ENCODE measurements around the gene ATG9A. TPM values are rescaled to one million over a fixed set of nuclear protein-coding genes. Genes with fewer than 3 reads are reported as not detected.

The ATG9A gene
- total RNA-seq, 1 experiment from 2014 or later = 27.1 TPM

DNA sequence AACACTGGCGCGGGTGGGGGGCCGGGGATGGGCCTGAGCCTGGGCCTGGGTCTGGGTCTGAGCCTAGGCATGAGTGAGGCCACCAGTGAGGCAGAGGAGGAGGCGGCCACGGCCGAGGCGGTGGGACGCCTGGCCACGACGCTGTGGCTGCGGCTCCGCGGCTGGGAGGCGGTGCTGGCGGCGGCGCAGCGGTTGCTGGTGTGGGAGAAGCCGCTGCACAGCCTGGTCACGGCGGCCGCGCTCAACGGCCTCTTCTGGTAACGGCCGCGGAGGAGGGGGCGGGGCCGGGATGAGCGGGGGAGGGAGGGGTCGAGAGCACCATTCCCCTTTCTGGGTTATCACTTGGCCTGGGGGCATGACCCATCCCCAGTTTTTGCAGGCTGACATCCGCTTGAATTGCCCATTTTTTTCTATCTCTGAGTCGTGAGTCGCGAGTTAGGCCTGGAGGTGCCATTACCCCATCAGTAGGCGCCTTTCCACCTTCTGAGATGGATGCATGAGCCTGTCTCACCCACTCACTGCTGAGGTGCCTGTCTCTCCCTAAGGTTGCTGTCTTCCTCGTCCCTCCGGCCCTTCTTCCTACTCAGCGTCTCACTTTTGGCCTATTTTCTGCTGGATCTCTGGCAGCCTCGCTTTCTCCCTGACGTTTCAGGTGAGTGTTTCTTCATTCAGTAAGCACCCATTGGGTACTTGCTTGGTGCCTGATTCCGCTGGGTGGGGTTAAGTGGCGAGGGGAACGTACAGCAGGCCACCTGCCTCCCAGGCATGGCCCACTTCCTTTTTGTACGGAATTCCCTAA is 50.9 kb downstream of the ATG9A start:
- DNase-seq (ENCODE audit: low read depth) = no peak

DNA sequence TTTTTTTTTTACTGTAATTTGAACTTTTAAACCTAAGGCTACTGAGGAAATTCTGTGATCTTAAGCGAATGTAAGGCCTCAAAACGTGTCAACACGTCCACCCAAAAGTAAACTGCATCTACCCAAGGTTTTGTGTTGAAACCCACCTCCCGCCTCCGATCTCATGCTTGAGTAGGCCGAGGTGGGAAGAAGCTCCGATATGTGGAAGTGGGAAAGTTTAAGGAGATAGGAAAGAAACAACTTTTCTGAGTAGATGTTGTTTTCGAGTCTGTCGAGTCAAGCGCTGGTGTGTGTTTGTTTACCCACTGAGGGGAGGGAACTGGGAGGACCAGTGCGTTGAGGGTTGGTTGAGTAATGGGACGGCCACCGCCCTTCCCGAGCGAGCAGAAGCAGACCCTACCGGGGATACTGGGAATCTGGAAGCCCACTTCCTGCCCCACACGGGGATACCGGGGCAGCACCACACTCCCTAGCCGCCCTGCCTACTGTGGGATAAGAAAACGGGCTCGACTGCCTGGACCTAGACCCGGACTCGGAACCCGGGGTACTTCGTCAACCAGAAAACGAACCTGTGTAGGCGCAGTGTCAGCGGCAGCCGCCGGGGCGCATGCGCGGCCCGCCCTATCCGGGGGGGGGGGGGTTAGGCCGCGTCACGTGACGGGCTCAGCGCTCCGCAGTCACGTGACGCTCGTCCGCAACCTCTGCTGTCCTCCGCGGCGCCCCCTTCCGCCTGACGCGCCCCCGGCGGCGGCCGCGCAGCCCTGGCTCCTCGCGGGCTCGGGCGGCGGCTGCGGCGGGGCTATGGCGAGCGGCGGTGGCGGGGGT is 51.7 kb downstream of the ATG9A start, which contains the start of gene RETREG2:
TSS of gene RETREG2 (plus strand) at position 724 of the 825 bp plus-strand sequence. CDS start at position 802, 78 bp downstream.
- DNase-seq (ENCODE audit: low read depth) = peak; percentile 93

DNA sequence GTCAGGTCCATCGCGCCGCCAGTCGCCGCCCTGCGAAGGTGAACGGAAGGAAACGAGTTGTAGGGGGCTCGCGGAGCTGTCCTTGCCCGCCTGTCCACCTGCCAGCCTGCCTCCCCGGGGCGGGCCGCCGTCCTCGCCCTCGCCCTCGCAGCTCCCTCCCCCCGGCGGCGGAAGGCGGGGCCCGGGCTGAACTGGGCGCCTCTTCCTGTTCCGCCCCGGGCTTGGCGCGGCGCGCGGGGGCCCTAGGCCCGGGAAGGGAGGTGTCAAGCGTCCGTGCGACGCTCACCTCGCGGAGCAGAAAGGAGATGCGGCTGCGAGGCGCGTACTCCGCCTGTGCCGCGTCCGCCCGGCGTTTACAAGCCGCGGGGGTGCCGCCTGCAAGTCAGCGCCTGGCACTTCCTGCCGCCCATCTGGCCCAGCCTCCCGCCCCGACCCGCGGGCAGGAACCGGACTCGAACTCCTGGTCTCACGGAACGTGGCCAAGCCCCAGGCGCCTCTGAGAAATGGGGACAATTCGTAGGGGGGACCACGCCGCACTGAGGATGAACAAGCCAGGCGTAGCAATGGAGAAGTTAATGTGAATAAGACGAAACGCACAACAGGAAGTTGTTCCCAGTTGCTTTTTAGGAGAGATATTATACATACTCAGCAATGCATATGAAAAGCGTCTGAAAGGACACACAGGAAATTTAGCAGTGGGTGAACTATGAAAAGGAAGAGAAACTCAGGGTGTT is 52.5 kb downstream of the ATG9A start, which contains the start of gene CNPPD1:
TSS of gene CNPPD1 (minus strand) at position 108 of the 734 bp plus-strand sequence. CDS start at position 11, 97 bp downstream.
- peak; percentile 91 for DNase-seq (ENCODE audit: low read depth)

DNA sequence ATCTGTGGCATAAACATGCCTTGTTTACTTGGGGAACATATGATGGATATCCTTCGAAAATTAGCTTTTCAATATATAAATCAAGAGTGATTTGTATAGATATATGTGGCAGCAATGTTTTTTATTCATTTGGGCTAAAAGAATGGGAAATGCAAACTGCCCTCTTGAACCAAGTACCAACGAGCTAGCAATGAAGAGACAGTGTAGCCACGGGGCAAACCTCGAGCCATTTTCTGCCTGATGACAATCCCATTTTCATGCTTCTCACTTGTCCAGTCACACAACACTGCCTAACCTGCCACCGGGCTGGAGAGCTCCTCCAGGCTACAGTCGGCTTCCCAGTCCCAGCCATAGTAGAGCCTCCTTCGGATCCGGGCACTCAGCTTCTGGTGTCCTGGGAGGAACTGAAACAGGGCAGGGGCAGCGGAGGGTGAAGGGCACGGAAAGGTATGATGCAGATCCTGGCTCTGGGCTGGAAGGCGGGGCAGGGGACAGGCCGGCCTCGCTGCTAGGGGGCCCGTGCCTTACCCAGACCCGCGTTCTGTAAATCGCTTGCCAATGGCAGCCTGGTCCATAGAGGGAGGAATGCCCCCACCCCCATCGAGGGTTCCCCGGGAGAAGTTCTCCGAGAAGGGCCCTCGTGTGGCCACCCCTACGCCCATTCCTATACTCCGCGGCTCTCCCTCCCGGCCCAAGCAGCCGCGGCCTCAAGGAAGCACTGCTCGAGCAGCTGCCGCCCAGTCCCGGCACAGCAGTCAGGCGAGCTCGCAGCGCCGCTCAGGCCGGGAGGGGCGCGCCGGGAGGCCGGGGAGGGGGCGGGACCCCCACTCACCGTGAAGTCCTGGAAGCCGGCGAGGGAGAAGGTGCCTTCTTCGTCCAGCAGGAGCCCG is 53.3 kb downstream of the ATG9A start:
- peak; percentile 46 for DNase-seq (ENCODE audit: low read depth)

DNA sequence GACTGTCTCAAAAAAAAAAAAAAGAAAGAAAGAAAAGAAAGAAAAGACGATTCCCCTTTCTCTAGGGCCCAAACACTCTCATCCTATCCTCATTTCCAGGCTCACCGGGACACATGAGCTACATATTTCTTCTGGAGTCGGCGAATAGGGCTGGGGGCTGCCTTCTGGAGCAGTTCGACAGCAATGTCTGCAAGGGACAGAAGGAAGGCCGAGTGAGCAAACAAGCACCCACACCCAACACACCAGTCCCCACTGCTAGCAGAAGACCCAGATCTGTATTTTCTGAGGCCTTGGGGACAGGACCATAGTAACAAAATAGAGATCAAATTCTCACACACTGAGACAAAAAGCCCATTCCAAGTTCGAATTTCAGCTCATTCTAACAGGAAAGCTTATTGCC is 54.0 kb downstream of the ATG9A start:
- DNase-seq (ENCODE audit: low read depth) = no peak

DNA sequence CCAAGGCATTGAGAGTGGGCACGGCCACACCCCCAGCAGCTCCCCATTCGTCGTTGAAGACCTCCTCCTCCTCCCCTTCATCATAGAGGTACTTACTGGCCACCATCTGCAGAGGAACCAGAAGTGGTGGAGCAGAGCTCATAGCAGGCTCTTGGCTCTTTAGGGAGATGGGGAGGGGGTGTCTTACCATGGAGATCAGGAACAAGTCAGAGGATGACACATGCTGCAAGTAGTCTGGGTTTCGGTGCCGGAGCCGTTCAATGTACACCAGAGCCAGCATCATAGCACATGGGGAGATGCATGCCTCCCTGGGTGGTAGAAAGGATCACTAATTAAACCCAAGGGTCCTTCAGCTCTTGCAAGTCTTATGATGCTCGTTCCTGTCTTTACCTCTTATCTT is 54.6 kb downstream of the ATG9A start:
- no peak for DNase-seq (ENCODE audit: low read depth)

DNA sequence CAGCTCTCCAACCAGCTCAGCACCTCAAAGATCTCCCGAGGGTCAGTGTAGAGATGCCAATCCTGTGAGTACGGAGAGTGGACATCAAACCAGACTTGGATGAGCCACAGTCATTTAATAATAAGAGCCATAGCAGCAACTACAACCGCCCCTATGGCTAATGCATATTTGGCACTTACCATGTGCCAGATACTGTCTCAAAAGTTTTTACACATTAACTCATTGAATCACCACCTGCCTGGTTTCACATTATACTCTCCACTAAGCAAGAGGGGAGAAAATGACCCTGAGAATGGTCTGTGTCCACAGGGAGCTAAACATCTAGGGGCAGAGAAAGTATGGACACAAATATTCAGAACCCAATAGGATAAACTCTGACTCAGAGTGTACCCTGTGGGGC is 55.3 kb downstream of the ATG9A start:
- DNase-seq (ENCODE audit: low read depth) = no peak

DNA sequence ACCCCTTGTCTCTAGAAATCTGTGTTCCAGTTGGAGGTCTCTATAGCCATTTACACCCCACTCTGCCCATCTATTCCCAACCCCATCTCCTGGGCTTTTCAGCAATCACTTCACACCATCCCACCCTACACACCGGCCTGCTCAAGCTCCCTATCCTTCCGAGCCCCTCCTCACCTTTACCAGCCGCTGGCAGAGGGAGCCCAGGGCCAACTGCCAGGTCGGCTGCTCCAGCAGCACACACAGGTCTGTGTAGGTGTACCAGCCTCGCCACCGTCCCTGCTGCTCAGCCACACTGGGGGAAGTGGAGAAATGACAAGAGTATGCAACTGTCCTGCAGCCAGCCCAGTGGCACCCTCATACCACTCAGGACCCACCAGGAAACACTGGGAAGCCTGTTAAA is 56.3 kb downstream of the ATG9A start:
- DNase-seq (ENCODE audit: low read depth) = no peak

DNA sequence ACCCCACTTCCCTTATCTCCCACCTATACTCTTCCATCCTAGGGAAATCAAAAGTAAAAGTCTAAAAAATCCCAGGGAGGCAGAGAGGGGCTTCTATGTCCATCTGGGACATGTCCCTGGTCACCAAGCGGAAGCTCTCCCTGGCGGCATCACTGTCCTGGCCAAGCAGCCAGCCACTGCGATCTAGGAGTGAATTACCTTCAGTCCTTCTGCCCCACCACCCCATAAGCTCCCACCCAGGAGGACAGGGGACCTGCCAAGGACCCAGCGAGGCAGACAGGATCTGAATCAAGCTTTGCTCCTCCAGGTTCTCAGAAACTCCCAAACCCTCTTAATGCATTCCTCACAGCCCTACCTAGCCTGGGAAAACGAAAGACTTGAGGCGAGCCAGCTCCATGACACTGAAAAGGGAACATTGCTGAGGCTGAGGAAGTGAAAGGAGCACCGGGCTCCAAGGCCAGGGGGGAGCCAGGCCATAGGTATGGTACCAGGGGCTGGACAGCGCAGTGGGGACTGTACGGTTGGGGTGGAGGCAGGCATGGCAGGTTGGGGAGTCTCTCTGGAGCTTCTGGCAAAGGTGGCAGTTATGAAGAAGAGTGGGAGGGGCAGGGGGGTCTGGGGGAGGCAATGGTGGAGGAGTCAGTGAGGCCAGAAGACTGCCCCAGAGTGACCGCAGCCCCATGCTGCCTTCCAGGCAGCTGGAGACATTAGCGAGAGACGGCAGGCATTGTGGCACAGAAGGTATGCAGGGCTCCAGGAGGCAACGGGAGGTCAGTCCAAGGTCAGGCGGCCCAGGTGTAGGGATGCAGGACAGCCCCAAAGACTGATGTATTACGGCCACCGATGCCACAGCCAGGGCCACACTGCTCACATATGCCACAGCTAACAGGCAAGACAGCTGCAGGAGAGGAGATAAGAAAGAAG is 56.9 kb downstream of the ATG9A start:
- no peak for DNase-seq (ENCODE audit: low read depth)

DNA sequence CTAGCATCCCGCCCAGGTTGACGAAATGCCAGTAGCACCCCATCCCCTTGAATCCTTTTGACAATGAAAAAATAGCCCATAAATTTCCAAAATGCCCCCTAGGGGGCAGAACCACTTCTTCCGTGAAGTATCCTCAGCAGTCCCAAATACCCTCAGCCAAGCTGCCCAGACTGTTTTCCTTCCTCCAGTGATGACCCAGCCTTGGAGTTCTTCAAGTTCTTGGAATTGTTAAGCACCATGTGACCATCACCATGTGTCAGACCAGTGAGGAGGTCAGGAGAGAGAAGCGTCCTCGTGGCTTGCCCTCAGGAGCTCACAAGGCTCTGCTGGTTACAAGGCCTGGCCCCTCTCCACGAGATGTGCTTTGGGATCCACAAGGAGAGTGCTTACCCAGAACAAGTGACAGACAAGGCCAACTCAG is 58.2 kb downstream of the ATG9A start:
- peak; percentile 38 for DNase-seq (ENCODE audit: low read depth)

DNA sequence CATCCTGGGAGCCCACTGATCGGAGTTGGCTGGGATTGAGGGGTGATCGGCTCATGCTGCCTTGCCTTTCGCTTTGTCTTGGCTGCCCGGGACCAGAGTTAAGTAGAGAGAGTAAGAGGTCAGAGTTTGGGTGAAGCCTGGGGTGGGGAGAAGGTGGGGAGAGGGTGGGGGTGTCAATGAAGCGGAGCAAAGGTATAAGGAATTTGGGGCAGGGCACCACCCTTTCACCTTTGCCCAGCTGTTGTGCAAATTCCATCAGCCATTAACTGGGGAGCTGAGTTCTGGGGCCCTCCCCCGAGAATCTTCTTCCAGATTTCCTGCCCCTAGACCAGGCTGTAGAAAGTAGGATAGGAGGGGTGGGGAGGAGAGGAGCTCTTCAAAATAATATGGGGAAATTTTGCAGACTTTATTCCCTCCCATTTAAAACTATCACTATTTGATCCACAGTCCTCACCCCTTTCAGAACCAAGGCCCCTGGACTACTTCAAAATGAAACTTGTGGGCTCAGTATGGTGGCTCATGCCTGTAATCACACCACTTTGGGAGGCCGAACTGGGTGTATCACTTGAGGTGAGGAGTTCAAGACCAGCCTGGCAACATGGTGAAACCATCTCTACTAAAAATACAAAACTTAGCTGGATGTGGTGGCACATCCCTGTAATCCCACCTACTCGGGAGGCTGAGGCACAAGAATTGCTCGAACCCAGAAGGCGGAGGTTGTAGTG is 59.3 kb downstream of the ATG9A start, which contains the start of gene SLC23A3:
TSS of gene SLC23A3 (minus strand) at position 100 of the 725 bp plus-strand sequence. CDS start at position 55, 45 bp downstream.
- no peak for DNase-seq (ENCODE audit: low read depth)

Other genes starting within 250 kb of the ATG9A start
- 0.34 TPM in 1 of 2 replicates, not detected in the other for gene FEV, start 244.5 kb downstream of the ATG9A start, total RNA-seq (2014; rRNA removed; shearing (Covaris generic))
- 2.2 and 4.3 TPM in 2 replicates for gene CRYBA2, start 236.2 kb downstream of the ATG9A start, total RNA-seq (2014; rRNA removed; shearing (Covaris generic))
- 0.11 TPM in 1 of 2 replicates, not detected in the other for gene CFAP65, start 188.1 kb downstream of the ATG9A start, total RNA-seq (2014; rRNA removed; shearing (Covaris generic))
- not detected in 2 replicates for gene IHH, start 168.7 kb downstream of the ATG9A start, total RNA-seq (2014; rRNA removed; shearing (Covaris generic))
- 13.6 and 22.0 TPM in 2 replicates for gene NHEJ1, start 68.8 kb downstream of the ATG9A start, total RNA-seq (2014; rRNA removed; shearing (Covaris generic))
- gene SLC23A3, start 59.6 kb downstream of the ATG9A start, total RNA-seq (2014; rRNA removed; shearing (Covaris generic)) = 0.63 and 0.86 TPM in 2 replicates
- gene CNPPD1, start 52.7 kb downstream of the ATG9A start, total RNA-seq (2014; rRNA removed; shearing (Covaris generic)) = 36.2 and 41.3 TPM in 2 replicates
- gene RETREG2, start 51.4 kb downstream of the ATG9A start, total RNA-seq (2014; rRNA removed; shearing (Covaris generic)) = 33.3 and 48.8 TPM in 2 replicates
- gene ZFAND2B, start 22.9 kb downstream of the ATG9A start, total RNA-seq (2014; rRNA removed; shearing (Covaris generic)) = 31.2 and 32.3 TPM in 2 replicates
- 9.0 and 10.5 TPM in 2 replicates for gene ABCB6, start 10.7 kb downstream of the ATG9A start, total RNA-seq (2014; rRNA removed; shearing (Covaris generic))
- gene ANKZF1, start 170 bp upstream of the ATG9A start, total RNA-seq (2014; rRNA removed; shearing (Covaris generic)) = 25.2 and 25.8 TPM in 2 replicates
- 2.7 and 3.2 TPM in 2 replicates for gene GLB1L, start 15.8 kb upstream of the ATG9A start, total RNA-seq (2014; rRNA removed; shearing (Covaris generic))
- gene STK16, start 15.8 kb upstream of the ATG9A start, total RNA-seq (2014; rRNA removed; shearing (Covaris generic)) = 5.4 and 8.9 TPM in 2 replicates
- gene TUBA4B, start 23.6 kb upstream of the ATG9A start, total RNA-seq (2014; rRNA removed; shearing (Covaris generic)) = not detected in 2 replicates
- 65.0 and 79.9 TPM in 2 replicates for gene TUBA4A, start 24.3 kb upstream of the ATG9A start, total RNA-seq (2014; rRNA removed; shearing (Covaris generic))
- 19.9 and 20.2 TPM in 2 replicates for gene DNAJB2, start 49.7 kb upstream of the ATG9A start, total RNA-seq (2014; rRNA removed; shearing (Covaris generic))
- gene PTPRN, start 79.8 kb upstream of the ATG9A start, total RNA-seq (2014; rRNA removed; shearing (Covaris generic)) = 0.21 and 1.3 TPM in 2 replicates
- not detected in 2 replicates for gene RESP18, start 103.1 kb upstream of the ATG9A start, total RNA-seq (2014; rRNA removed; shearing (Covaris generic))
- 72.1 and 94.6 TPM in 2 replicates for gene DNPEP, start 158.3 kb upstream of the ATG9A start, total RNA-seq (2014; rRNA removed; shearing (Covaris generic))
- 0.17 and 0.77 TPM in 2 replicates for gene DES, start 188.7 kb upstream of the ATG9A start, total RNA-seq (2014; rRNA removed; shearing (Covaris generic))
- gene SPEG, start 205.2 kb upstream of the ATG9A start, total RNA-seq (2014; rRNA removed; shearing (Covaris generic)) = 4.9 and 18.4 TPM in 2 replicates